Measurements from ENCODE around the gene DYNC2H1.

GRCh38 chr11:103215812-103216211, 106.6 kb downstream of the DYNC2H1 start:
- TF ChIP-seq, protein P1, sequence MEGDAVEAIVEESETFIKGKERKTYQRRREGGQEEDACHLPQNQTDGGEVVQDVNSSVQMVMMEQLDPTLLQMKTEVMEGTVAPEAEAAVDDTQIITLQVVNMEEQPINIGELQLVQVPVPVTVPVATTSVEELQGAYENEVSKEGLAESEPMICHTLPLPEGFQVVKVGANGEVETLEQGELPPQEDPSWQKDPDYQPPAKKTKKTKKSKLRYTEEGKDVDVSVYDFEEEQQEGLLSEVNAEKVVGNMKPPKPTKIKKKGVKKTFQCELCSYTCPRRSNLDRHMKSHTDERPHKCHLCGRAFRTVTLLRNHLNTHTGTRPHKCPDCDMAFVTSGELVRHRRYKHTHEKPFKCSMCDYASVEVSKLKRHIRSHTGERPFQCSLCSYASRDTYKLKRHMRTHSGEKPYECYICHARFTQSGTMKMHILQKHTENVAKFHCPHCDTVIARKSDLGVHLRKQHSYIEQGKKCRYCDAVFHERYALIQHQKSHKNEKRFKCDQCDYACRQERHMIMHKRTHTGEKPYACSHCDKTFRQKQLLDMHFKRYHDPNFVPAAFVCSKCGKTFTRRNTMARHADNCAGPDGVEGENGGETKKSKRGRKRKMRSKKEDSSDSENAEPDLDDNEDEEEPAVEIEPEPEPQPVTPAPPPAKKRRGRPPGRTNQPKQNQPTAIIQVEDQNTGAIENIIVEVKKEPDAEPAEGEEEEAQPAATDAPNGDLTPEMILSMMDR (IDR thresholded peaks at IDR 0.05), result no peak
- no peak for TF ChIP-seq EZH2 (IDR thresholded peaks at IDR 0.05)
- TF ChIP-seq EZH2phosphoT487 (IDR thresholded peaks at IDR 0.05), result no peak
